ENCODE results near the gene KDM2A.

- TF ChIP-seq EP300 (IDR thresholded peaks at IDR 0.05; ENCODE audit: low read depth) (no peak), CTCF (IDR thresholded peaks at IDR 0.05) (no peak), POLR2A (IDR thresholded peaks at IDR 0.05) (no peak)
Observed at GRCh38 chr11:67250059-67251043, 131.3 kb downstream of the KDM2A start.

All from transverse colon (tissue), 3 donors.